Vagina (tissue), 2 donors: ENCODE data around the gene EGFR.

Source experiments
- POLR2A ChIP-seq, 2 donors: fragments of 450-650 bp; IDR thresholded peaks; one replicate each; pipeline ENCODE4 v1.6.1; 2017; ENCODE audit warnings: antibody characterized with exemption in 2 of 2, mild to moderate bottlenecking in 2 of 2, moderate library complexity in 2 of 2
- POLR2AphosphoS5 ChIP-seq, 2 donors: sonication (generic); formaldehyde crosslinking; IDR thresholded peaks; one replicate each; pipeline ENCODE4 v1.9.0; 2017; ENCODE audit warnings: antibody characterized with exemption in 2 of 2, mild to moderate bottlenecking in 2 of 2, low read depth in 1 of 2; ENCODE audit not compliant: insufficient read depth in 1 of 2
- TF ChIP-seq, protein P1 (sequence below), 3 experiments: fragments of 450-650 bp in 2 of 3; fragments of 200-600 bp in 1 of 3; sonication (generic) in 1 of 3; IDR thresholded peaks; one replicate each; pipeline ENCODE4 v1.5.1; 2017 to 2019; ENCODE audit warnings: antibody characterized with exemption in 3 of 3, mild to moderate bottlenecking in 2 of 3, moderate library complexity in 2 of 3

DNA sequence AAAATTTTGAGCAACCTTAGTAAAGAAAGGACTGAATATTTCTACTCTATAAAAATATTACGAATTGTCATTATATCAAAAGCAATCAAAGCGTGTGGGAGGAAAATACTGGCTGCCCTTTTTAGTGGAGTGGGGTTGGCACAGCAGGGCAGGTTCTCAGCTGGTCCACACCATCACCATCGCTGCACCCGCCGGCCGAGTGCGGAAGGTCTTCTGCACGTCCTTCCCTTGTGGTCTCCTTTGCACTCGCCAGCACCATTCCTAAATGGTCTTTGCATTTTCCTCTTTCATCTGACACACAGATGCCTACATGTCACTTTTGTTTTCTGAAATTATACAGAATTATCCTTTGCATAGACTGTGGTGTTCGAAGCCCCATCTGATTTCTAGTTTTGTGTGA is 229.7 kb downstream of the EGFR start:
- TF ChIP-seq, protein P1, sequence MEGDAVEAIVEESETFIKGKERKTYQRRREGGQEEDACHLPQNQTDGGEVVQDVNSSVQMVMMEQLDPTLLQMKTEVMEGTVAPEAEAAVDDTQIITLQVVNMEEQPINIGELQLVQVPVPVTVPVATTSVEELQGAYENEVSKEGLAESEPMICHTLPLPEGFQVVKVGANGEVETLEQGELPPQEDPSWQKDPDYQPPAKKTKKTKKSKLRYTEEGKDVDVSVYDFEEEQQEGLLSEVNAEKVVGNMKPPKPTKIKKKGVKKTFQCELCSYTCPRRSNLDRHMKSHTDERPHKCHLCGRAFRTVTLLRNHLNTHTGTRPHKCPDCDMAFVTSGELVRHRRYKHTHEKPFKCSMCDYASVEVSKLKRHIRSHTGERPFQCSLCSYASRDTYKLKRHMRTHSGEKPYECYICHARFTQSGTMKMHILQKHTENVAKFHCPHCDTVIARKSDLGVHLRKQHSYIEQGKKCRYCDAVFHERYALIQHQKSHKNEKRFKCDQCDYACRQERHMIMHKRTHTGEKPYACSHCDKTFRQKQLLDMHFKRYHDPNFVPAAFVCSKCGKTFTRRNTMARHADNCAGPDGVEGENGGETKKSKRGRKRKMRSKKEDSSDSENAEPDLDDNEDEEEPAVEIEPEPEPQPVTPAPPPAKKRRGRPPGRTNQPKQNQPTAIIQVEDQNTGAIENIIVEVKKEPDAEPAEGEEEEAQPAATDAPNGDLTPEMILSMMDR (IDR thresholded peaks at IDR 0.05) = no peak
- TF ChIP-seq POLR2A (IDR thresholded peaks at IDR 0.05) (no peak), POLR2AphosphoS5 (IDR thresholded peaks at IDR 0.05; ENCODE audit: insufficient read depth in 1 of 2, low read depth in 1 of 2) (no peak)
